GM10847 (cell line): ENCODE results near the gene HP1BP3.

ENCODE experiments used
- POLR2A ChIP-seq: IDR thresholded peaks from 2 replicates; pipeline ENCODE4 v1.6.1; 2011; ENCODE audit not compliant: insufficient read length; ENCODE audit errors: extremely low read depth

Gene HP1BP3

GRCh38 chr1:20723537-20724363, 63.4 kb downstream of the HP1BP3 start:
- no peak for TF ChIP-seq POLR2A

GRCh38 chr1:20723159-20723536, 64.0 kb downstream of the HP1BP3 start:
- no peak for TF ChIP-seq POLR2A

GRCh38 chr1:20721117-20722061, 65.7 kb downstream of the HP1BP3 start:
- TF ChIP-seq POLR2A: no peak

GRCh38 chr1:20720631-20721091, 66.4 kb downstream of the HP1BP3 start:
- TF ChIP-seq POLR2A: no peak

- TF ChIP-seq POLR2A: no peak
Measured at GRCh38 chr1:20719871-20720620, 67.1 kb downstream of the HP1BP3 start.

GRCh38 chr1:20719261-20719660, 67.8 kb downstream of the HP1BP3 start:
- no peak for TF ChIP-seq POLR2A

GRCh38 chr1:20717452-20718342, 69.4 kb downstream of the HP1BP3 start, which contains the start of gene KIF17:
Gene KIF17 (minus strand): TSS chr1:20718007. CDS start chr1:20717706, 301 bp downstream.
- no peak for TF ChIP-seq POLR2A

- no peak for TF ChIP-seq POLR2A
Measured at GRCh38 chr1:20716232-20716631, 70.9 kb downstream of the HP1BP3 start.

- TF ChIP-seq POLR2A: no peak
Measured at GRCh38 chr1:20715406-20715805, 71.7 kb downstream of the HP1BP3 start.

- TF ChIP-seq POLR2A: no peak
Measured at GRCh38 chr1:20713440-20713839, 73.7 kb downstream of the HP1BP3 start.

GRCh38 chr1:20712215-20712577, 74.9 kb downstream of the HP1BP3 start:
- no peak for TF ChIP-seq POLR2A

- no peak for TF ChIP-seq POLR2A
Measured at GRCh38 chr1:20711285-20712214, 75.6 kb downstream of the HP1BP3 start.
